ENCODE measurements around the gene GCAT.
A peak's percentile ranks its signal among the peaks of the same experiment; 100 is the strongest.

Gene GCAT

DNA sequence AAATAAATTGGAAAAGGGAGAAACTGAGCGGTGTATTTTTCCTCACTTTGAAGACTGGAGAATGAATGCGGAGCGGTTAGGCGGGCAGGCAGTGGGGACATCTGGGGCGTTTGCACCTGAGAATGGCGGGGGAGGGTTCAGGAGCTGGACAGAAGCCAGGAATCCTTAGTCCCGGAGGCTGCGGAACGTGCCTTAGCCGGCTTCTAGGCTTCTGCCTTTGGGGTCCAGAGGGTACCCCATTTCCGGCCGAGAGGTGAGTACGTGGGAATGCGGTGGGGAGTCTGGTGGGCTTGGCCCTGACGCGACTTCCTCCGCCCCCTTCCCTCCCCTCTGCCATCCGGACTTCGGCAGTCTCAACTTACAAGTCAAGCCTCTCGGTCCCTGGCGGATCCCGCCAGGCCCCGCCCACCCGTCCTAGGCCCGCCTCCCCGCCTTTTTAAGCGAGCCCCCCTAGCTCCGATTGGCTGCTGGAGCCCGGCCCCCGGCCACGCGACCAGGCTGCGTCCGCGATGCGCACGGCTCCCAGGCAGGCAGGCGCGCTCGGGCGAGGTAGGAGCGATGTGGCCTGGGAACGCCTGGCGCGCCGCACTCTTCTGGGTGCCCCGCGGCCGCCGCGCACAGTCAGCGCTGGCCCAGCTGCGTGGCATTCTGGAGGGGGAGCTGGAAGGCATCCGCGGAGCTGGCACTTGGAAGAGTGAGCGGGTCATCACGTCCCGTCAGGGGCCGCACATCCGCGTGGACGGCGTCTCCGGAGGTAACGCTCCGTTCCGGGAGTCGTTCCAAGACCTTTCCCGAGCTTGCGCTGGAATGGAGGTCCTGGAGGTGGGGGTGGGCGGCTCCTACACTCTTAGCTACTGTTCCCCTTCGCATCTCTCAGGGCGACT lies at the start of gene GCAT:
GCAT (plus strand) TSS at position 525 of the 884 bp plus-strand sequence; CDS start at position 559, 34 bp downstream.
- peak; percentile 89 to 92 (median 90) for DNase-seq

- DNase-seq: no peak
Measured at GRCh38 chr22:37758694-37759093, 49.0 kb upstream of the GCAT start.

DNA sequence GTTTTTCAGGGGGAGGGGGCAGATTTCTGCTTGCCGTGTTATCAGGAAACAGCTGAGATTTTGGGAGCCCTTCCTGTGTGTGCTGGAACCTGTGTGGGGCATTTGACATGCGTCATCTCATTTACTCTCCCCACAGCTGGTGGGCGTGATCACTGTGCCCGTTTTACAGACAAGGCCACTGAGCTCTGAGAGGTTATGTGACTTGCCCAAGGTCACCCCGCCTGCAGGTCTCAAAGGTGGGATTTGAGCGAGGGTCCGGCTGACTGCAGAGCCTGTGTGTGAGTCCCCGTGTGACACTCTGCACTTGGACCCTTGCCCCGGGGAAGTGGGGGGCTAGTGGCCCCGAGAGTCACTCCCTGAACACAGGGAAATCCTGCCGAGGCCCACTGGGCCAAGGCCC lies 48.5 kb upstream of the GCAT start:
- DNase-seq: no peak

DNA sequence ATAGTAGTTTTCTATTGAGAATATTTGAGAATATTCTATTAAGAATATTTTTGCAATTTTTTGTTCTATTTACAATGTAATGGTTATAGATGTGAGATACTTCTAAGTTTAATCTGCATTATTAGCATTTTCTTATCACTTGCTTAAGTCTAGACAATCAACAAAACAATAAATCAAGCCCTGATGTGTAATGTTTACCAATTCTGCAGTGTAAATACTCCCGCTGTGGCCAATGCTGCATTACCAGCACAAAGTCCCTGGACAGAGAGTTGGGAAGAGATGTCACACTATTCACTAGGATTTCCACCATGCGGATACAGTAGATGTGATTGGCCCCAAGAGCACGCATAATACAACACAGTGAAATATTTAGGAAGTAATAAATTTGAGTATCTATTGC lies 47.6 kb upstream of the GCAT start:
- peak in 2 of 3 experiments; percentile 12 to 41 for DNase-seq

DNA sequence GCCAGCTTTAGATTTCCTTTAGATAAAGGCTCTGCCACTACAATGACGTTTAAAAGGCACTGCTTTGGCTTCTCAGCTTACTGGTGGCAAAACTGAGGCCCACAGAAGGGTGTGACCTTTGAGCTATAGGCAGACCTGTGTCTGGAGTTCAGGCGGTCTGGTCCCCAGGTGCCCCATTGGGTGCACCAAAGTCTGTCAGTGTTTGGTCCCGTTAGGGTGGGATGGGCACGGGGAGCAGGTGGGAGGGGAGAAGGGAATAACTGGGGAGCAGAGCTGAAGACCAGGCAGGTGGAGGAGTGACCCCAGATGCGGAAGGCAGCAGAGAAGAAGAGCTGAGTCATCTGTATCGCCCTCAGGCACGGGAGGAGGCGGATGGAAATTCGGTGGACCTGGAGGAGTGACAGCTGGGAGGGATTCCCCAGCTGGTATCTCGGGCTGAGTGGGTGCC lies 45.3 kb upstream of the GCAT start:
- DNase-seq: no peak

DNA sequence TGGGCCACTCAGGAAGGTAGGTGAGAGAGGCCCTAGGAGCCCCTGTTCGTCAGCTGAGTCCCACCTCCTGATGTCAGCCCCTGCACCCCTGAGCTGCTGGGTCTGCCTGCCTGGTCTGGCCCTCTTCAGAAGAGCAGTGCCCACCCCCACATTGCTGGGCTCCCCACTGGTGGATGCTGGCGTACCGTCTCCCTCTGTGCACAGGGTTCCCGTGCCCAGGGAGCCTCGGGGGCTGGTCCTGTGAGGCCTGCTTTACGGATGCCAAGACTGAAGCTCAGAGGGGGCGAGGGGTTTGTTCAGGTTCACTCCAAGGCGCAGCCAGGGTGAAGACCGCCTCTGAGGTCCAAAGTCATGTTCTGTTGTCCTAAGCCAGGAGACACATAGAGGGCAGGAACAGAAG lies 44.7 kb upstream of the GCAT start:
- DNase-seq: no peak

- no peak for DNase-seq
Measured at GRCh38 chr22:37763652-37764051, 44.1 kb upstream of the GCAT start.

DNA sequence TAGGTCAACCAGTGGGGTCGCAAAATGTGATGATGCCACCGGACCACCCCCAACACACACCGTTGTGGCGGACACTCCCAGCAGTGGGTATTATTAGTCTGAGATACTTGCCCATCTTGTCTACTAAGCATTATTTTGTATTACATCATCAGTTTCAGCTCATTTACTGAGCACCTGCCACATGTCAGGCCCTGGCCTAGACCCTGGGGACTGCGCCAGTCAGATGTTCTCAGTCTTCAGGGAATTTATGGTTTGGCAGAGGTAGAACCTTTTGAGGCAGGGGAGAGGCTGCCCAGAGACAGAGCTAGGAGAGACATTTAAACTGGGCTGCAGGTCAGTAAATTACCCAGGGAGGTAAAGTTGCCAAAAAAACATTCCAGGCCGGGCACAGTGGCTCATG lies 43.1 kb upstream of the GCAT start:
- no peak for DNase-seq

DNA sequence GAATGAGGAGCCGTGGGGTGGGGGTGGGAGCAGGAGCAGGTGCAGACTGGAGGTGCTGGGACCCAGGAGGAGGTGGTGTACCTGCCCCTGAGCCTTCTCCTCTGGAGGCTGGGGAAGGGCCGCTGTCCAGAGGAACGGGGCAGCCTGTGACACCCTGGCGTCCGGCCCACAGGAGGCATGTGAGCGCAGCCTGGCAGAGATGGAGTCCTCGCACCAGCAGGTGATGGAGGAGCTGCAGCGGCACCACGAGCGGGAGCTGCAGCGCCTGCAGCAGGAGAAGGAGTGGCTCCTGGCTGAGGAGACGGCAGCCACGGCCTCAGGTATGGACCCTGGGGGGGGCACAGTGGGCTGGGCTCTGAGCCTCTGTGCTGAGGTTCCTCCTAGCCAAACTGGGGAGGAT lies 42.2 kb upstream of the GCAT start:
- DNase-seq: no peak

- no peak for DNase-seq
Measured at GRCh38 chr22:37765953-37766576, 41.7 kb upstream of the GCAT start.

DNA sequence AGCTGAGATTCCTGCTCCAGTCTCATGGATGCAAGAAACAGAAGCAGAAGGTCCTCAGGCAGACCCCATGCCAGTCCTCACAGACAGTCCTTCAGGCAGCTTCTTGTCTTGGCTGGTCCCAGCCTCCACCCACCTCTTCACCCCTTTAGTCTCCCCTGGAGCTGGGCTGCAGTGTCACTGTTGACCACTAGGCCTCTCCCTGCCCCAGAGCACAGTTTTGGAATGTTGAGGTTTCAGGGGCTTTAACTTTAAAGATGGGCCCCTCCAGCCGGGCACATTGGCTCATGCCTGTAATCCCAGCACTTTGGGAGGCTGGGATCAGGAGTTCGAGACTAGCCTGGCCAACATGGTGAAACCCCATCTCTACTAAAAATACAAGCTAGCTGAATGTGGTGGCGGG lies 39.5 kb upstream of the GCAT start:
- no peak for DNase-seq

- DNase-seq: no peak
Measured at GRCh38 chr22:37769056-37769455, 38.7 kb upstream of the GCAT start.

- no peak for DNase-seq
Measured at GRCh38 chr22:37771081-37771480, 36.7 kb upstream of the GCAT start.

- no peak for DNase-seq
Measured at GRCh38 chr22:37771702-37772427, 35.9 kb upstream of the GCAT start.

GRCh38 chr22:37774728-37775127 lies 33.0 kb upstream of the GCAT start:
- no peak for DNase-seq

DNA sequence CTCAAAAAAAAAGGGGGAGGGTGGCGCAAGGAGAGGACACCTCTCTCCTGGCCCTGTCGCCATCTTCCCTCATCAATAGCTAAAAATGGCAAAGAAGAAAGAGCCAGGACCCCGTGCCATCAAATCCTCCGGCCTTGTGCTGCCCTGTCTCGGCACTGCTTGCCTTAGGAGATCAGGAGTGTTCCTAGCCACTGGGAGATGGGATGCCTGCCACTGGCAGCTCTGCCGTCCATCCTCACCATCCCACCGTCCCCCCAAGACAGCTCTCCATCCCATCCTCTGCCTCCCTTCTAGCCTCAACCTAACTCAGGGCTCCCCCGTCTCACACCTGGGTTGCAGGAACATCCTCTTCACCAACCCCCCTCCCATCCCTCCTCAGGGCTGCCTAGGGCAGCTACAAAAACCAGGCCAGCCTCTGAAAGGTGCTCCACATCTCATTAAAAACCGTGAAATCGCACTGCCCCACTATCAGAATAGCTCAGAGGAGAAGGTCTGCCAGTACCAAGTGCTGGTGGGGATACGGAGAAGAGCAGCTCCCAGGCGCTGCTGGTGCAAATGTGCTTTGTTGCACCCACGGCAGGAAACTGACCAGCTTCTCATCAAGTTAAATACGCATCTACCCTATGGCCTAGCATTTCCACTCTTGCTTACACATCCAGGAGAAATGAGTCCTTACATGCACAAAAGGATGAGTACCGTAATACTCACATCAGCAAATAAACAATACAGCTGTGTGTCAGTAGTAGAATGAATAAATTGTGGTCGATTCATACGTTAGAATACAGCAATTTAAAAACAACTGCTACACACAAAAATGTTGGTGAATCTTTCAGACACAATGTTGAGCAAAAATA lies 31.7 kb upstream of the GCAT start:
- DNase-seq: no peak

DNA sequence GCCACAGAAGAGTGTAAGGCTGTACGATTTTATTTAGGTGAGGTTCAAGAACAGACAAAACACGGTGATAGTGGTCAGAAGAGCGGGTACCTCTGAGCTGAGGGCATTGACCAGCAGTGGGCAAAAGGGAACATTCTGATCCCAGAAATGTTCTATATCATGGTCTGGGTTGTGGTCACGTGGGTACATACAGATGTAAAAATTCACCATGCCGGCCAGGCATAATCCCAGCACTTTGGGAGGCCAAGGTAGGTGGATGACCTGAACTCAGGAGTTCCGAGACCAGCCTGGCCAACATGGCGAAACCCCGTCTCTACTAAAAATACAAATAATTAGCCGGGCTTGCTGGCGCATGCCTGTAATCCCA lies 31.1 kb upstream of the GCAT start:
- no peak for DNase-seq

- peak in 2 of 3 experiments; percentile 27 to 38 for DNase-seq
Measured at GRCh38 chr22:37777122-37777687, 30.5 kb upstream of the GCAT start.

DNA sequence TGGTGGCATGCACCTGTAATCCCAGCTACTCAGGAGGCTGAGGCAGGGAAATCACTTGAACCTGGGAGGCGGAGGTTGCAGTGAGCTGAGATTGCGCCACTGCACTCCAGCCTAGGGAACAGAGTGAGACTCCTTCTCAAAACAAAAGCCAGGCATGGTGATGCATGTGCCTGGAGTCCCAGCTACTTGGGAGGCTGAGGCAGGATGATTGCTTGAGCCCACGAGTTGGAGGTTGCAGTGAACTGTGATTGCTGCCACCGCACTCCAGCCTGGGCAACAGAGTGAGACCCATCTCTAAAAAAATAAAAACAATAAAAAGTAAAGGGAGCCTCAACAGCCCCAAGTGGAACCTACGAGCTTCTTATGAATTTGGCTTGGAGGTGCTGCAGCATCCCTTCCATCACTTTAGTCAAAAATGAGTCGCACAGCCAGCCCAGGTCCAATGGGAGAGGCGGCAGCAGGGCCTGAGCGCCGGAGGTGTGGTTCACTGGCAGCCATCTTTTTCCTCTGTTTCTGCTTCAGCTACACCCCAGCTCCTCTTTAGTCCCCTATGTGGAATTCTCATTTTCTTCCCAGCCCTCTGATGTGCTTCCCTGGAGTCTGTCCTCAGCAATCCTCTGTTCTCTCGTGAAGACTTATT lies 29.2 kb upstream of the GCAT start:
- no peak for DNase-seq

- DNase-seq: no peak
Measured at GRCh38 chr22:37781434-37782059, 26.2 kb upstream of the GCAT start.

Measured in NCI-H1417 (cell line).